Glutamatergic neuron (in vitro differentiated cells): Measurements from ENCODE around the gene EEF2. TPM values are rescaled to one million over a fixed set of nuclear protein-coding genes. Genes with fewer than 3 reads are reported as not detected.
"Not testable (repeated sequence)": the region's sequence is repeated elsewhere in the genome, so short reads cannot be mapped to it uniquely, and the experiment has no call there.

Experiments used
- DNase-seq: peaks from one replicate; pipeline ENCODE4 v3.0.0; 2022
- H3K27ac Mint-ChIP-seq: one replicate; pipeline ENCODE4 v1.8.0; 2020; ENCODE audit warnings: mild to moderate bottlenecking, mixed read lengths, inconsistent platforms; ENCODE audit not compliant: unreplicated experiment
- H3K27me3 Mint-ChIP-seq: one replicate; pipeline ENCODE4 v1.8.0; 2020; ENCODE audit warnings: mild to moderate bottlenecking, moderate library complexity, mixed read lengths, inconsistent platforms; ENCODE audit not compliant: unreplicated experiment
- H3K36me3 Mint-ChIP-seq: one replicate; pipeline ENCODE4 v1.8.0; 2020; ENCODE audit warnings: mild to moderate bottlenecking, mixed read lengths, inconsistent platforms; ENCODE audit not compliant: unreplicated experiment
- H3K4me1 Mint-ChIP-seq: one replicate; pipeline ENCODE4 v1.8.0; 2020; ENCODE audit warnings: mild to moderate bottlenecking, low read depth, mixed read lengths, inconsistent platforms; ENCODE audit not compliant: unreplicated experiment
- H3K4me3 Mint-ChIP-seq: one replicate; pipeline ENCODE4 v1.8.0; 2020; ENCODE audit warnings: mild to moderate bottlenecking, mixed read lengths, inconsistent platforms; ENCODE audit not compliant: unreplicated experiment
- H3K9me3 Mint-ChIP-seq: one replicate; pipeline ENCODE4 v1.8.0; 2020; ENCODE audit warnings: mild to moderate bottlenecking, moderate library complexity, mixed read lengths, inconsistent platforms; ENCODE audit not compliant: unreplicated experiment
- total RNA-seq: library from RNA; stranded (reverse); fragmentation: NEBNext Ultra II Directional; extraction: Animal tissue kit (Norgen Biotek cat#: 25700); gene quantifications from one replicate; pipeline ENCODE4 v1.2.1, GENCODE V29; 2021; ENCODE audit not compliant: unreplicated experiment
- TF ChIP-seq, protein P1 (sequence below): fragments of 200-600 bp; sonication (generic); IDR thresholded peaks from one replicate; pipeline ENCODE4 v1.5.0; 2021; ENCODE audit not compliant: partially characterized antibody, unreplicated experiment

The EEF2 gene
- total RNA-seq, 1 donor from 2014 or later: 2,255 TPM

DNA sequence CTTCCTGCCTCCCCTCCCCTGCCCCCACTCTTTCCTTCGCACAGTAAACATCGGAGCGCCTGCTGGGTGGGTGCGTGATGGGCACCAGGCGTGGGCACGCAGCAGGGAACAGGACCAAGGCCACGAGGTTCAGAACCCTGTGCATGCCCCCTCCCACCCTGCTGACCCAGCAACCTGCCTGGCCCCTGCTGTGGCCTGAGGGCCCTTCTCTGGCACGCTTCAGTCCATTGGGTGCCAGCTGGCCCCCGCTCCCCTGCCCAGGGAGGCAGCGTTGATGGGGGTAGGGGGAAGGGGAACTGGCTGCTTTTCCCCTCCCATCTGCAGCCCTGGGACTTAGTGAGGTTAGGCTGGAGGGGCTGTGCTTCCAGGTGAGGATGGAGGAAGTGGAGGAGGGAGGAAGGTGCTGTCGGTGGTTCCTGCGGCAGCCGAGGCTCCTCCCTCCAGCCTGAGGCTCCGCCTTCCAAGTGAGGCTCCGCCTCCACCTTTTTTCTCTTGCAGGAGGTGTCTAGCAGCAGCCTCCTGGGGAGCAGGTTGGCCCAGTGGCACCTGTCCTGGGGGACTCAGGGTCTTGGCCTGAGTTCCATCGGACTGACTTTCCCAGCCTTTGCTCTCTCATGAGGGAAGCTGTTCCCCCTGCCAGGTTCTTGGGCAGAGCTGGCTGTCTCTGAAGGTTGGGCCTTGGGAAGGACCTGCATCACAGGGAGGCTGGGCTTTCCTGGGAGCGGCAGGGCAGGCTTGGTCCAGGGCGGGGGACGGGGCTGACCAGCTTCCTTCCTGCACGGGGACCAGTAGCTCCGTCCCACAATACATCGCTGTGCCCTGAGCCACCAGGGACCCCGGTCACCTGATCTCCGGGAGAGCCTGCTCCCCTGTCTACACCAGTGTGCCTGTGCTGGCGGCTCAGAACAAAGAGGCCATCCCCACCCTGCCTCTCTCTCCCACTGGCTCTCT lies 29.6 kb upstream of the EEF2 start:
- H3K4me1 Mint-ChIP-seq: peaks cover 12% of the 10 kb centered on the region
- TF ChIP-seq, protein P1, sequence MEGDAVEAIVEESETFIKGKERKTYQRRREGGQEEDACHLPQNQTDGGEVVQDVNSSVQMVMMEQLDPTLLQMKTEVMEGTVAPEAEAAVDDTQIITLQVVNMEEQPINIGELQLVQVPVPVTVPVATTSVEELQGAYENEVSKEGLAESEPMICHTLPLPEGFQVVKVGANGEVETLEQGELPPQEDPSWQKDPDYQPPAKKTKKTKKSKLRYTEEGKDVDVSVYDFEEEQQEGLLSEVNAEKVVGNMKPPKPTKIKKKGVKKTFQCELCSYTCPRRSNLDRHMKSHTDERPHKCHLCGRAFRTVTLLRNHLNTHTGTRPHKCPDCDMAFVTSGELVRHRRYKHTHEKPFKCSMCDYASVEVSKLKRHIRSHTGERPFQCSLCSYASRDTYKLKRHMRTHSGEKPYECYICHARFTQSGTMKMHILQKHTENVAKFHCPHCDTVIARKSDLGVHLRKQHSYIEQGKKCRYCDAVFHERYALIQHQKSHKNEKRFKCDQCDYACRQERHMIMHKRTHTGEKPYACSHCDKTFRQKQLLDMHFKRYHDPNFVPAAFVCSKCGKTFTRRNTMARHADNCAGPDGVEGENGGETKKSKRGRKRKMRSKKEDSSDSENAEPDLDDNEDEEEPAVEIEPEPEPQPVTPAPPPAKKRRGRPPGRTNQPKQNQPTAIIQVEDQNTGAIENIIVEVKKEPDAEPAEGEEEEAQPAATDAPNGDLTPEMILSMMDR: no peak
- H3K9me3 Mint-ChIP-seq: peaks cover 4% of the 10 kb centered on the region
- H3K27me3 Mint-ChIP-seq: peaks cover 6% of the 10 kb centered on the region
- H3K36me3 Mint-ChIP-seq: no peaks in the 10 kb centered on the region
- no peak overlapping the region for H3K4me3 Mint-ChIP-seq
- H3K27ac Mint-ChIP-seq: peak overlapping the region; percentile 68
- DNase-seq: no peak

DNA sequence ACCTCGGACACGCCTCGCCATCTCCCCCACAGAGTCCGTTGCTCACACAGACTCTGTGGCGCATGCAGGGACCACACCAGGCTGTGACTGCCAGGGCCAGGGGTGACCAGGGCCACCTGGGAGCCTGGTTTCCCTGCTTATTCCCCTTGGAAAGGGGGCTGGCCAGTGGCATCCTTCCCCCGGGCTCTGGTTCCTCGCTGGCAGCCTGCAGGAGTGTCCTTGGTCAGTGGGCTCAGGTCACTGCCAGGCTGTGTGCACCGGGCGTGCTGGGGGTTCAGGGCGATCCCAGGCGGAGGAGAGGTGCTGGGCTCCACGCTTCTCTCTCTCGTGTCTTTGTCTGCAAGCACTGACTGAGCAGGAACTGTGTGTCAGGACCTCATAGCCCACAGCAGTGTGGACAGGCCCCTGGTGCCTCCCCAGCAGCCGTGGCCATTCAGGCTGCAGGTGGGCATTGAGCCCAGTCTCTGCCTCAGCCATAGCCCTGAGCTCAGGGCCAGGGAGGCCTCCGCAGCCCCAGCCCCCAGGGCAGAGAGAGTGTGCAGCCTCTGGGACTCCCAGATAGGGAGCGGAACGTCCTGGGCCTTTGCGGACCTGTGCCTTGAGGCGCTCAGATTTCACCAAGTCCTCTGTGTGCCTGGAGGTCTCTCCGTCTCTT lies 28.8 kb upstream of the EEF2 start:
- no peak overlapping the region for H3K4me3 Mint-ChIP-seq
- peaks cover 7% of the 10 kb centered on the region for H3K9me3 Mint-ChIP-seq
- H3K27ac Mint-ChIP-seq: no peak overlapping the region
- TF ChIP-seq, protein P1: no peak
- peaks cover 18% of the 10 kb centered on the region for H3K4me1 Mint-ChIP-seq
- no peak for DNase-seq
- no peaks in the 10 kb centered on the region for H3K36me3 Mint-ChIP-seq
- H3K27me3 Mint-ChIP-seq: peaks cover 9% of the 10 kb centered on the region

DNA sequence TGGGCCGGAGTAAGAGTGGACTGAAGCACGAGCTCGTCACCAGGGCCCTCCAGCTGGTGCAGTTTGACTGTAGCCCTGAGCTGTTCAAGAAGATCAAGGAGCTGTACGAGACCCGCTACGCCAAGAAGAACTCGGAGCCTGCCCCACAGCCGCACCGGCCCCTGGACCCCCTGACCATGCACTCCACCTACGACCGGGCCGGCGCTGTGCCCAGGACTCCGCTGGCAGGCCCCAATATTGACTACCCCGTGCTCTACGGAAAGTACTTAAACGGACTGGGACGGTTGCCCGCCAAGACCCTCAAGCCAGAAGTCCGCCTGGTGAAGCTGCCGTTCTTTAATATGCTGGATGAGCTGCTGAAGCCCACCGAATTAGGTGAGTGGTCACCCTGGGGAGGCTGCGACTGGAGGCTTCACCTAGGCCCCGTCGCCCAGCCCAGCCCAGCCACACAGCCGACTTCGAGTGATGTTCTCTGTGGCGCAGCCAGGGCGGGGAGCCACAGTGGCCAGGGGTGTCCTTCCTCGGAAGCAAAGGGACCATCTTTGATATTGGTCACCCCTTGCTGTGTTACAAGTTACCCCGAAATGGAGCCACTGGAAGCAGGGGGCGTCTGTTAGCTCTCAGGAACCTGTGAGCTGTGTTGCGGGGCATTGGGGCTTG lies 27.8 kb upstream of the EEF2 start:
- H3K4me3 Mint-ChIP-seq: no peak overlapping the region
- no peak for DNase-seq
- peaks cover 7% of the 10 kb centered on the region for H3K9me3 Mint-ChIP-seq
- H3K36me3 Mint-ChIP-seq: no peaks in the 10 kb centered on the region
- H3K4me1 Mint-ChIP-seq: peaks cover 25% of the 10 kb centered on the region
- TF ChIP-seq, protein P1: no peak
- H3K27ac Mint-ChIP-seq: no peak overlapping the region
- H3K27me3 Mint-ChIP-seq: peaks cover 15% of the 10 kb centered on the region

DNA sequence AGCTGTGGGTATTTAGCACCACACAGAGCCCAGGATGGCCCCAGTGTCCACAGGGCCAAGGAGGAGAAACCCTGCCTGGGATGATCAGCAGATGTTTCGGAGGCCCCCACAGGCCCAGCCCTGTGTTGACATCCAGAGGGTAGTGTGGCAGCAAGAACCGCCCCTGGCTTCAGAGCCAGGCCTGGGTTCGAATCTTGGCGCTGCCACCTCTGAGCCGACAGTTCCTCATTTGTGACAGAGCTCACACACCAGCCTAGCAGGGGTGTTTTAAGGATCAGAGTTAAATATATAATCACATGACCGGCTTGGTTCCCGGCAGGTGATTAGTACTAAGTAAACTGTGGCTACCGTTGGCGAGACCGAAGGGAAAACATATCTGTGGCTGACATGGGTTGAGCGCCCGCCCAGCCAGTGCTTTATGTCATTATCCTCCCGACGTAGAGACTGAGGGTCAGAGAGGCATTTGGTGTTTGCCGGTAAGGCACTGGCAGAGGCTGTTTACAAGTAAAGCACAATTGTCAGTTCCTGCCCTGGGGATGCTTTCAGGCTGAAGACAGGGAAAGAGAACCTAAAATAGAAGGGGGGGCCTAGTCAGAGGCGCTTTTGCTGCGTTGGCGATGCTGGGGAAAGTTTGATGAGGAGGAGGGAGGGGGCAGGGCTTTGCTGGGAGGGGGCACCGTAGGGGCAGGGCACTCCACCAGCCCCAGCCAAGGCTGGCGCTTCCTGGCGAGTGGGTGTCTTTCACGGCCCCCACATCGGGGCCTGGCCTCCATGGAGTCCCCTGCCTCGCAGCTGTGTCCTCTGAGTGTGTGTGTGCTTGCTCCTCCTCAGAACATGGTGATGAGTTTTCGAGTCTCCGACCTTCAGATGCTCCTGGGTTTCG lies 27.1 kb upstream of the EEF2 start:
- DNase-seq: no peak
- Mint-ChIP-seq H3K27me3 (peaks cover 15% of the 10 kb centered on the region), H3K36me3 (no peaks in the 10 kb centered on the region), H3K9me3 (peaks cover 7% of the 10 kb centered on the region), H3K27ac (peak overlapping the region; percentile 64), H3K4me1 (peaks cover 25% of the 10 kb centered on the region), H3K4me3 (peak overlapping the region; percentile 38)
- TF ChIP-seq, protein P1: no peak

DNA sequence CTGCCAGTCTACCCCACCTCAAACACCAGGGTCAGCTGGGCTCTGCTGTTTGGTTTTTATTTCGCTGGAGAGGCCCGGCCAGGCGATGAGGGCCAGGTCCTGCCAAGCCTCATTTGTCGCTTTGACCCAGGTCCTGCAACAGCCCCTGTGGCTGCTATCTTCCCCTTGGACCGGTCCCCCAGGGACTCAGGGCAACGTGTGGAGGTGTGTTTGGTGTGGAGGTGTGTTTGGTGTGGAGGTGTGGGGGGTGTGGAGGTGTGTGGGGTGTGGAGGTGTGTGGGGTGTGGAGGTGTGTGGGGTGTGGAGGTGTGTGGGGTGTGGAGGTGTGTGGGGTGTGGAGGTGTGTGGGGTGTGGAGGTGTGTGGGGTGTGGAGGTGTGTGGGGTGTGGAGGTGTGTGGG lies 26.2 kb upstream of the EEF2 start:
- H3K27ac Mint-ChIP-seq: peak overlapping the region; percentile 97

More for the DNA sequence above, 26.2 kb upstream of the EEF2 start:
- DNase-seq, H3K36me3 Mint-ChIP-seq, H3K9me3 Mint-ChIP-seq: not testable (repeated sequence)
- H3K4me1 Mint-ChIP-seq: peaks cover 22% of the 10 kb centered on the region
- peaks cover 14% of the 10 kb centered on the region for H3K27me3 Mint-ChIP-seq
- peak overlapping the region; percentile 98 for H3K4me3 Mint-ChIP-seq
